KMS-11 (cell line): Measurements from ENCODE around the gene RPH3AL.
"Not testable (repeated sequence)": the region's sequence is repeated elsewhere in the genome, so short reads cannot be mapped to it uniquely, and the experiment has no call there.

Experiments used
- H2AFZ ChIP-seq: fragments of 200-600 bp; sonication (generic); 2 replicates; pipeline ENCODE4 v1.6.1; 2016; ENCODE audit warnings: antibody characterized with exemption, mixed run types, low read depth
- H3K27ac ChIP-seq: fragments of 200-600 bp; sonication (generic); 2 replicates; pipeline ENCODE4 v1.6.1; 2016; ENCODE audit warnings: mild to moderate bottlenecking, mixed run types
- H3K27me3 ChIP-seq: fragments of 200-600 bp; sonication (generic); 2 replicates; pipeline ENCODE4 v1.6.1; 2017; ENCODE audit warnings: mild to moderate bottlenecking, low read depth, mixed run types, moderate library complexity; ENCODE audit not compliant: insufficient read depth
- H3K36me3 ChIP-seq: fragments of 200-600 bp; sonication (generic); 2 replicates; pipeline ENCODE4 v1.6.1; 2017; ENCODE audit warnings: mild to moderate bottlenecking, mixed run types; ENCODE audit not compliant: insufficient read depth
- H3K4me1 ChIP-seq: fragments of 200-600 bp; sonication (generic); 2 replicates; pipeline ENCODE4 v1.6.1; 2016; ENCODE audit warnings: mild to moderate bottlenecking, low read depth, mixed run types; ENCODE audit not compliant: poor library complexity, severe bottlenecking
- H3K4me2 ChIP-seq: fragments of 200-600 bp; sonication (generic); 2 replicates; pipeline ENCODE4 v1.7.0; 2016; ENCODE audit warnings: mild to moderate bottlenecking, mixed run types
- H3K4me3 ChIP-seq: fragments of 200-600 bp; sonication (generic); IDR thresholded peaks from 2 replicates; pipeline ENCODE4 v1.6.1; 2017; ENCODE audit warnings: low read depth, low read length, mixed read lengths; ENCODE audit not compliant: insufficient read depth
- H3K79me2 ChIP-seq: fragments of 200-600 bp; sonication (generic); 2 replicates; pipeline ENCODE4 v1.6.1; 2016; ENCODE audit warnings: low read depth, mixed run types; ENCODE audit not compliant: insufficient read depth
- H3K9ac ChIP-seq: fragments of 200-600 bp; sonication (generic); 2 replicates; pipeline ENCODE4 v1.6.1; 2016; ENCODE audit warnings: mild to moderate bottlenecking, mixed run types
- H4K20me1 ChIP-seq: fragments of 200-600 bp; sonication (generic); 2 replicates; pipeline ENCODE4 v1.6.1; 2016; ENCODE audit warnings: mild to moderate bottlenecking, mixed run types; ENCODE audit not compliant: insufficient read depth
- TF ChIP-seq, protein P1 (sequence below): fragments of 200-600 bp; sonication (generic); conservative IDR thresholded peaks from 2 replicates; pipeline ENCODE4 v1.6.1; 2017; ENCODE audit warnings: low read depth, mild to moderate bottlenecking, antibody characterized with exemption, low read length, moderate library complexity, mixed read lengths

Gene RPH3AL

DNA sequence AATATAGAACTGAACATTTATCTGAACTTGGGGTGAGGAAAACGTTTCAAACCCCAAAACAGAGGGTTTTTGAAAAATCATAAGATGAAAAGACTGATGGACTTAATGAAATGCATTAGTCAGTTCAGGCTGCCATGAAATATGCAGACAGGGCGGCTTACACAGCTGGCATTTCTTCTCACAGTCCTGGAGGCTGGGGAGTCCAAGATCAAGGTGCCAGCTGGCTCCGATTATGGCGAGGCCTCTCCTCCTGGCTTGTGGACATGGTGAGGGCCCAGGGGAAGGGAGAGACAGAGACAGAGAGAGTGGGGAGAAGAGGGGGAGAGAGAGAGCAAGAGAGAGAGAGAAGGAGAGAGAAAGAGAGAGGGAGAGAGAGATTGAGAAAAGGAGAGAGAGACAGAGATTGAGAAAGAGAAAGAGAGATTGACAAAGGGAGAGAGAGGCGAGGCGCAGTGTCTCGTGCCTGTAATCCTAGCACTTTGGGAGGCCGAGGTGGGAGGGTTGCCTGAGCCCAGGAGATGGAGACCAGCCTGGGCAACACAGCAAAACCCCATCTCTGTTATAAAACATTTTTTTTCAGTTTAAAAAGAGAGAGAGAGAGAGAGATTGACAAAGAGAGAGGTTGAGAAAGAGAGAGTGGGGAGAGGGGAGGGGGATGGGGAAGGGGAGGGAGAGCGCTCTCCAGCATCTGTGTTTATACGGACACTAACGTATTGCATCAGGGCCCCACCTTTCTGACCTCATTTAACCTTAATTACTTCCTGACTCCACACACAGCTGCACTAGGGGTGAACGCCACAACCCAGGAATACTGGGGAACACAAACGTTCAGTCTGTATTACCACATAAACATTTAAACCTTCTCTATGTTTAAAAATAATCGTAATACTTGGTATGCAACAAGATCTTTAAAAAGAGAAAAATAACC, 24.6 kb upstream of the RPH3AL start:
- TF ChIP-seq, protein P1, sequence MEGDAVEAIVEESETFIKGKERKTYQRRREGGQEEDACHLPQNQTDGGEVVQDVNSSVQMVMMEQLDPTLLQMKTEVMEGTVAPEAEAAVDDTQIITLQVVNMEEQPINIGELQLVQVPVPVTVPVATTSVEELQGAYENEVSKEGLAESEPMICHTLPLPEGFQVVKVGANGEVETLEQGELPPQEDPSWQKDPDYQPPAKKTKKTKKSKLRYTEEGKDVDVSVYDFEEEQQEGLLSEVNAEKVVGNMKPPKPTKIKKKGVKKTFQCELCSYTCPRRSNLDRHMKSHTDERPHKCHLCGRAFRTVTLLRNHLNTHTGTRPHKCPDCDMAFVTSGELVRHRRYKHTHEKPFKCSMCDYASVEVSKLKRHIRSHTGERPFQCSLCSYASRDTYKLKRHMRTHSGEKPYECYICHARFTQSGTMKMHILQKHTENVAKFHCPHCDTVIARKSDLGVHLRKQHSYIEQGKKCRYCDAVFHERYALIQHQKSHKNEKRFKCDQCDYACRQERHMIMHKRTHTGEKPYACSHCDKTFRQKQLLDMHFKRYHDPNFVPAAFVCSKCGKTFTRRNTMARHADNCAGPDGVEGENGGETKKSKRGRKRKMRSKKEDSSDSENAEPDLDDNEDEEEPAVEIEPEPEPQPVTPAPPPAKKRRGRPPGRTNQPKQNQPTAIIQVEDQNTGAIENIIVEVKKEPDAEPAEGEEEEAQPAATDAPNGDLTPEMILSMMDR = no peak
- no peak overlapping the region for H3K9ac ChIP-seq
- H3K27me3 ChIP-seq = no peaks in the 10 kb centered on the region
- no peaks in the 10 kb centered on the region for H3K36me3 ChIP-seq
- no peaks in the 10 kb centered on the region for H3K4me1 ChIP-seq
- H4K20me1 ChIP-seq = no peaks in the 10 kb centered on the region
- H3K4me2 ChIP-seq = no peak overlapping the region
- no peak overlapping the region for H2AFZ ChIP-seq
- H3K27ac ChIP-seq = no peak overlapping the region
- no peaks in the 10 kb centered on the region for H3K79me2 ChIP-seq
- H3K4me3 ChIP-seq = no peak overlapping the region

DNA sequence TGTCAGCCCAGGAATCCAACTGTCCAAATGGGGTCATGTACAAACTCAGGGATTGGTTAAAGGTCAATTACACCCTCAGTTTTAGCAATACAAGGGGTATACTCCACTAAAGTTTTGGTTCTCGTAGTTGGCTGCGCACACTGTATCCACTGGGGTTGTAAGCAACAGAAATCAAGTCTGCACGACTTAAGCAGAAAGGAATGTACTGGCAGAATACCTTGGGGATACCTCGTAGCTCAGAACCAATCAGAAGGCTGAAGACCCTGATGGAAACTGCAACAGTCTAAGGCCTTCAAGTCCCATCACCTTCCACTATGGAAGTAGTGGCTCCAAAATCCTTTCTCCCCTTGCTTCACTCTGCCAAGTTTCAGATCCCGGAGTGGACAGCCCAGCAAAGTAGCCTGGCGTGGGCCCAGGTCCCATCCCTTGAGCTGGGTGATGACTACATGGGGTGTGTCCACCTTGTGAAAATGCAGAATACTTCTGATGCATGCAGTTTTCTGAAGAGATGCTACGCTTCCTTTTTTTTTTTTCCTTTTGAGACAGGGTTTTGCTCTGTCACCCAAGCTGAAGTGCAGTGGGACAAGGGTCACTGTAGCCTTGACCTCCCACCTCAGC, 21.1 kb upstream of the RPH3AL start:
- Histone ChIP-seq H3K9ac (no peak overlapping the region), H2AFZ (no peak overlapping the region), H3K4me3 (no peak overlapping the region), H3K79me2 (no peaks in the 10 kb centered on the region), H4K20me1 (no peaks in the 10 kb centered on the region), H3K36me3 (no peaks in the 10 kb centered on the region), H3K4me2 (no peak overlapping the region), H3K27me3 (no peaks in the 10 kb centered on the region), H3K27ac (no peak overlapping the region), H3K4me1 (no peaks in the 10 kb centered on the region)
- TF ChIP-seq, protein P1 = no peak

DNA sequence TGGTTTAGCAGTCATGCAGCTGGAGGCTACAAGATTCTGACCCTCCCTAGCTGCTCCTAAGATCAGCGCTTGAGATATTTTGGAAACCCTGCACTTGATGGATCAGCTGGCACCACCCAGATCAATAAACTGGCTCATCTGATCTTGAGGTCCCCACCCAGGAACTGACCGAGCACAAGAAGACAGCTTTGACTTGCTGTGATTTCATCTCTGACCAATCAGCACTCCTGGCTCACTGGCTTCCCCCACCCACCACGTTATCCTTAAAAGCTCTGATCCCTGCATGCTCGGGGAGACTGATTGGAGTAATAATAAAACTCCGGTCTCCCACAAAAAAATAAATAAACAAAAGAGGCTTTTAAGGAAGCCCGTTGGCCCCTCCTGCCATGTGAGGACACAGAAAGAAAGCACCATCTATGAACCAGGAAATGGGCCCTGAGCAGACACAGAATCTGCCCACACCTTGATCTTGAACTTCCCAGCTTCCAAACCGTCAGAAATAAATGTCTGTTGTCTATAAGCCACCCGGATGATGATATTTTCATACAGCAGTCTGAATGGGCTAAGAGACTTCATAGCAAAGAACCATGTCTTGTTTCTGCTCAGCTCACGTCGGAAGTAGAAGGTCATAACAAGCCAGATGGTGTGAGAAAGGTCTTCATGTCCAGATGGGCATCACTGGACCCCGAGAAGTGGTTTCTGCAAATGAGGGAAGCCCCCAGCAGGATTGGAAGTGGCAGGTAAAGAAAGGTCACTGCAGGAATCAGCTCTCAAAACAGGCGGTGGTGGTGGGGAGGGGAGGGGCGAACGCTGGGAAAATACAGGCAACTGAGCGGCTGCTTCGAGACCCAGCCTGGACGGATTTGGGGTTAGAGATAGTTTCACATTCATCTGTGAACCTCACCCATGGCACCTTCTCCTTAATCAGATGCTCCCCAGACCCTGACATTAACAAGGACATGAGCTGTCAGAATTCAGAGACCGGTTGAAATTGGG, 19.8 kb upstream of the RPH3AL start:
- Histone ChIP-seq H3K4me3 (no peak overlapping the region), H2AFZ (no peak overlapping the region), H3K79me2 (no peaks in the 10 kb centered on the region), H3K27ac (no peak overlapping the region), H3K27me3 (no peaks in the 10 kb centered on the region), H3K4me1 (no peaks in the 10 kb centered on the region), H3K4me2 (no peak overlapping the region), H3K36me3 (no peaks in the 10 kb centered on the region), H4K20me1 (no peaks in the 10 kb centered on the region), H3K9ac (no peak overlapping the region)
- TF ChIP-seq, protein P1 = no peak

DNA sequence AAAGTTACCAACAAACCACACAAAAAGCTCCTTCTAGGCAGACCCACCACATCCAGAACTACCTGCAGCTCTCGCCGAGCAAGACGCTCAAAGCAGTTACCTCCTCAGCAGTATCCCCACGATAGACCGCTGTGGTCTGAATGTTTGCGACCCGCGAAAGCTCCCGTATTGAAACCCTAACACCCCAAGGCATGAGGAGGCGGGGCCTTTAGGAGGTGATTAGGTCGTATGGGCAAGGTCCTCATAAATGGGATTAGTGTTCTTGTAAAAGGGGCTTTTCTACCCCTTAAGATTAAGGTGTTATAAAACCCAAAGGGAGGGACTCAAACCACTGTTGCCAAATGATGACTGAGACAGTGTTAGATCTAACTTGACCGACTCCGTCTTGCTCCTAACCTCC, 19.0 kb upstream of the RPH3AL start:
- Histone ChIP-seq H4K20me1 (no peaks in the 10 kb centered on the region), H3K4me2 (no peak overlapping the region), H3K27me3 (no peaks in the 10 kb centered on the region), H3K36me3 (no peaks in the 10 kb centered on the region), H3K4me3 (no peak overlapping the region), H3K4me1 (no peaks in the 10 kb centered on the region), H3K9ac (no peak overlapping the region), H3K79me2 (no peaks in the 10 kb centered on the region), H2AFZ (no peak overlapping the region), H3K27ac (no peak overlapping the region)
- TF ChIP-seq, protein P1 = no peak

DNA sequence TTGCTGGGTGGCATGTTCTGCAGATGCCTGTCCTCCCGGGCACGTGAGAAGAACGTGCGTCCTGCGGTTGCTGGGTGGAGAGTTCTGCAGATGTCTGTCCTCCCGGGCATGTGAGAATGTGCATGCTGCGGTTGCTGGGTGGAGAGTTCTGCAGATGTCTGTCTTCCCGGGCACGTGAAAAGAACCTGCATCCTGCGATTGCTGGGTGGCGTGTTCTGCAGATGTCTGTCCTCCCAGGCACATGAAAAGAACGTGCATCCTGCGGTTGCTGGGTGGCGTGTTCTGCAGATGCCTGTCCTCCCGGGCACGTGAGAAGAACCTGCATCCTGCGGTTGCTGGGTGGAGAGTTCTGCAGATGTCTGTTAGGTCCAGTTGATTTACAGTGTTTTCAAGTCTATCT, 15.0 kb upstream of the RPH3AL start:
- not testable (repeated sequence) for H3K27ac ChIP-seq, H3K79me2 ChIP-seq, H2AFZ ChIP-seq, H3K36me3 ChIP-seq, H3K27me3 ChIP-seq, H4K20me1 ChIP-seq, H3K4me3 ChIP-seq, H3K4me2 ChIP-seq, H3K4me1 ChIP-seq, H3K9ac ChIP-seq
